Central memory CD8-positive, alpha-beta T cell (primary cell): ENCODE data around the gene BROX.
"Not testable (repeated sequence)": the region's sequence is repeated elsewhere in the genome, so short reads cannot be mapped to it uniquely, and the experiment has no call there.

Source experiments
- ATAC-seq: fragments of 150-1000 bp; cut with Tn5 transposase; replicated peaks from 2 replicates; pipeline ENCODE4 v1.10.0; 2022; ENCODE audit warnings: mild to moderate bottlenecking, moderate FRiP score, moderate number of reproducible peaks; ENCODE audit not compliant: poor library complexity, severe bottlenecking; ENCODE audit errors: extremely low read depth
- DNase-seq, 2 donors: peaks; one replicate each; pipeline ENCODE4 v3.0.0; 2021; ENCODE audit warnings: low spot score in 2 of 2
- H3K27ac Mint-ChIP-seq: one replicate; pipeline ENCODE4 v1.8.0; 2022; ENCODE audit warnings: low read depth, mild to moderate bottlenecking, moderate library complexity, mixed read lengths
- H3K27me3 Mint-ChIP-seq: one replicate; pipeline ENCODE4 v1.8.0; 2022; ENCODE audit warnings: mixed read lengths
- H3K36me3 Mint-ChIP-seq: one replicate; pipeline ENCODE4 v1.8.0; 2022; ENCODE audit warnings: mild to moderate bottlenecking, moderate library complexity, mixed read lengths; ENCODE audit not compliant: insufficient read depth
- H3K4me1 Mint-ChIP-seq: one replicate; pipeline ENCODE4 v1.8.0; 2022; ENCODE audit warnings: mixed read lengths
- H3K4me3 Mint-ChIP-seq: one replicate; pipeline ENCODE4 v1.8.0; 2022; ENCODE audit warnings: mild to moderate bottlenecking, moderate library complexity, mixed read lengths
- H3K9me3 Mint-ChIP-seq: one replicate; pipeline ENCODE4 v1.8.0; 2022; ENCODE audit warnings: mixed read lengths

BROX gene, protein sequence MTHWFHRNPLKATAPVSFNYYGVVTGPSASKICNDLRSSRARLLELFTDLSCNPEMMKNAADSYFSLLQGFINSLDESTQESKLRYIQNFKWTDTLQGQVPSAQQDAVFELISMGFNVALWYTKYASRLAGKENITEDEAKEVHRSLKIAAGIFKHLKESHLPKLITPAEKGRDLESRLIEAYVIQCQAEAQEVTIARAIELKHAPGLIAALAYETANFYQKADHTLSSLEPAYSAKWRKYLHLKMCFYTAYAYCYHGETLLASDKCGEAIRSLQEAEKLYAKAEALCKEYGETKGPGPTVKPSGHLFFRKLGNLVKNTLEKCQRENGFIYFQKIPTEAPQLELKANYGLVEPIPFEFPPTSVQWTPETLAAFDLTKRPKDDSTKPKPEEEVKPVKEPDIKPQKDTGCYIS

DNA sequence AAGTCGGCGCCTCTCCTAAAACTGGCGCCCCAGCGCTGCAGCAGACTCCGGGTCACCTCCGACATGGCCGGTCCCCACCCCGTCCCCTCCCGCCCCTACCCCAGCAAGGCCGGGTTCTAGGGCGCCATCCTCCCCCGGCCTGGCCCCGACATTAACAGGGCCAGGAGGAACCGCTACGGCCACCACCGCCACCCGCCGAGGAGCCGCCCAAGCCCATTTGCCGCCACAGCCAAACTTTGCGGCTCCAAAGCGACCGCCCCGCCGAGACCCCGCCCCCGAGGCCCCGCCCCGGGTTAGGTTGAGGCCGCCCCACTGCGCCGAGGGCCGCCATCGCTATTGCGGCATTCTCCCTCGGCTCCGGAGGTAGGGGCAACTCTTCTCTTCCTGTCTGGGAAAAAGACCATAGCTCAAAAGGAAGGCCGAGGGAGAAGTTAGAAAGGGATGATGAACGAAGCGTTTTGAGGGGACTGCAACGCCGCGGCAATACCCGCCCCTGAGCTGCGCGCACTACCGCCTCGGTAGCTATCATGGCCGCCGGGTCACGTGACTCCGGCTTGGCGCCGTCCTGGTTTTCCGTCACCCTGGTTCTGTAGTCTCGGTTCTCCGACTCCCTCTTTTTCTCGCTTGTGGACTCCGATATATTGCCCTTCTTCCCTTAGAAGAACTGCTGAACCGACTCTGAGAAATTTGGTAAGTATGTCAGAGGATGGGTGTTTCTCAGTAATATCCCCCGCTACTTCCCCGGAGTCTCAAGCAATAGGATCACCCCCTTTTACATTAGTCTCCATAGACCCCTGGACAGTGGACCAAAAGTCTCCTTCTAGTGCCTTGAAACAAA is at the start of gene BROX, which contains the start of gene AIDA:
BROX (plus strand) TSS at position 312 of the 838 bp plus-strand sequence. CDS start 3,136 bp downstream, outside the sequence.
AIDA (minus strand) TSS at position 239 of the 838 bp plus-strand sequence; CDS start at position 65, 174 bp downstream.
- Mint-ChIP-seq H3K27ac (peak within 1 kb of the TSS; percentile 97), H3K36me3 (peaks cover 41% of the 10 kb centered on the region), H3K4me3 (peak within 1 kb of the TSS; percentile 99), H3K27me3 (no peaks in the 10 kb centered on the region), H3K9me3 (no peaks in the 10 kb centered on the region), H3K4me1 (peaks cover 56% of the 10 kb centered on the region)
- ATAC-seq (peak; percentile 72), DNase-seq (peak; percentile 92 to 97)

DNA sequence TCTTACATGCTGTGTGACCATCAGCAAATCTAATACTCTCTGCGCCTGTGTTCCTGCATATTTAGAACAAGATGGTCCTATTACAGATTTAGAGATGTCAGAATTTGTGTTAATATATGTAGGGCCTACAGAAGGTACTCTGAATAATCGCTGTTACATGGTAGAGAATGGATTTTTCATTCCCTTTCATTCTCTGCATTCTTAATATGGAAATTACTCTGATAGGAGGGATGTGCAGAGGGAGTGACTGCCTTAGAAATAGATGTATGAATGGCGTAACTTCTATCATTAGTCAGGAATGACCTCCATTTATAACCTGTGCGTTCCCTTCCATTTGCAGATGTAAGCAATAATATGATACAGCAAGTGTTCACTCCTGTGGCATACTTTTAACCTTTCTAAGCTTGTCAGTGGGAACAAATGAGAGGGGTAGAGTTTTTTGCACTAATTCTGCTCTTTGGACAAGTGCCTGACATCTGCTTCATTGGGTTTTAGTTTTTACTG is 48.9 kb upstream of the BROX start:
- Mint-ChIP-seq H3K27ac (no peak overlapping the region), H3K36me3 (peaks cover 82% of the 10 kb centered on the region), H3K27me3 (no peaks in the 10 kb centered on the region), H3K4me3 (no peak overlapping the region), H3K9me3 (no peaks in the 10 kb centered on the region), H3K4me1 (peaks cover under 1% of the 10 kb centered on the region)
- DNase-seq (no peak), ATAC-seq (no peak)

DNA sequence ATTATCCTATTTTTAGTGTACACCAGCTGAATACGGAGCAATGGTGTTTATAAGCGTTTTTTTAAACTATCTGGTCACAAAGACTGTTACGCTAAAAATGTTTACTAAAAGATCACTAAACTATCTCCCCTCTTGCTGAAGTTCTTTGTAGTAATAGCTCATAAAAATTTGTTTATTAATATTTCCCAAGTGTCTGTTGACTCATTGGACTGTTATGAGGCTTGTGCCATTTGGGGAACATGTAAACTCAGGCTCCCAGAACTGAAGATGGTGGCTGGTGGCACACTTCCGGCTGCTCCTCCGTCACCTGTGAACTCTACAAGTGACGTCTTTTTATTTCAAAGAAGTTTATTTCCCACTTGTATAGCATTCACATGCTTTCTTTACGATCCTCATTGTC is 46.4 kb upstream of the BROX start:
- DNase-seq: no peak
- peaks cover 10% of the 10 kb centered on the region for H3K4me1 Mint-ChIP-seq
- no peak for ATAC-seq
- H3K27me3 Mint-ChIP-seq: no peaks in the 10 kb centered on the region
- H3K27ac Mint-ChIP-seq: no peak overlapping the region
- no peaks in the 10 kb centered on the region for H3K9me3 Mint-ChIP-seq
- H3K4me3 Mint-ChIP-seq: no peak overlapping the region
- peaks cover 72% of the 10 kb centered on the region for H3K36me3 Mint-ChIP-seq

DNA sequence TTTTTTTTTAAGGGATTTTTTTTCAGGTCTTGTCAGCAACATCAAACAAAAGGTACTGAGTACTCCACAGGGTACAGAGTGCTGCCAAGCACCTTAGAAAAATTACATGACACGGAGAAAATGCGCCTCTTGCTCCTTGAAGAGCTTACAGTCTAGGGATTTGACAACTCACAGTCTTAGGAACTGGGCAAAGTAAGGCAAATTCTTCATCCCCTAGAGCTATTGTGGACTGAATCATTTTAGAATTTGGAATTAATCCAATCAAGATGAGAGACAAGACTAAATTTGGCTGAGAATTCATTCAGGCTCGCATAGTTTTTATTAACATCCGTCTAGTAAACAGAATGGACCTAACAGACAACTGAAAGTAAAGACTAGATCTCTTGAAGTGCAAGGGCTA is 44.2 kb upstream of the BROX start:
- H3K4me3 Mint-ChIP-seq, DNase-seq, H3K27me3 Mint-ChIP-seq, ATAC-seq, H3K9me3 Mint-ChIP-seq, H3K27ac Mint-ChIP-seq: not testable (repeated sequence)
- H3K36me3 Mint-ChIP-seq: peaks cover 63% of the 10 kb centered on the region
- H3K4me1 Mint-ChIP-seq: peaks cover 10% of the 10 kb centered on the region

DNA sequence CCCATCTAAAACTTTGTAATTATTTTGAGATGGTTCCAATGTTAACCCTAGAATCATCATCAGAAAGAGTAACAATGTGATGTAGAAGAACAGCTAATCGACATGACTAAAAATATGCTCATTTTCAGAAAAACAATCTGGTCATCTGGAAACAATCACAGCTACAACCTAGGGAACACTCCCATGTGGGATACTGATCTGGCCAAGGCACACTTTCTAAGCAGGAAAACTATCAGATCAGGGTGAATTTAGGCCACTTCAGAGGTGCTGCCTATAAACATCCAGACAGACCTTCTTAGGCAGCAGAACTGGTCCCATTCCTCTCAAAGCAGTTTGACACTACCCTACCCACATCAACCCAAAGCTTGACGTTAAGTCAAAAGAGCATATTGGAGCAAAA is 43.3 kb upstream of the BROX start:
- H3K9me3 Mint-ChIP-seq, ATAC-seq, DNase-seq, H3K4me3 Mint-ChIP-seq, H3K27me3 Mint-ChIP-seq, H3K27ac Mint-ChIP-seq: not testable (repeated sequence)
- Mint-ChIP-seq H3K4me1 (peaks cover 10% of the 10 kb centered on the region), H3K36me3 (peaks cover 61% of the 10 kb centered on the region)

DNA sequence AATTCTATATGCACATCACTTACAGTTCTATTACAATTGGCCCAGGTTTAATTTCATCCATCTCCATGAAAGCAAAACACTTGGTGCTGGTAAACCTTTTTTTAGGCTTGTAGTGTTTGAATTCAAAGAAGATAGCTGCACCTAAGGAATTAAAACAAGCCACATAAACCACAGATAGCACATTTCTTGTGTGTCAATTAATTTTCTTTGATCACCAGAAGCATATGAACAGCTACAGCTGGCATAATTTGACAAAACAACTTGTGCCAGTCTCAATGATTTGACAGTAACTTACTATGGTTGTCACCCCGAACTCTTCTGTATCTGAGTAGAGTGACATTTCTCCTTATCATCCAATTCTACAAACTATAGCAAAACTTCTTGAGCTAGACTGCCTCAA is 42.3 kb upstream of the BROX start:
- H3K9me3 Mint-ChIP-seq: no peaks in the 10 kb centered on the region
- peak overlapping the region; percentile 32 for H3K27ac Mint-ChIP-seq
- DNase-seq (no peak), ATAC-seq (no peak)
- H3K4me3 Mint-ChIP-seq: no peak overlapping the region
- H3K27me3 Mint-ChIP-seq: no peaks in the 10 kb centered on the region
- H3K36me3 Mint-ChIP-seq: peaks cover 60% of the 10 kb centered on the region
- peaks cover 10% of the 10 kb centered on the region for H3K4me1 Mint-ChIP-seq

DNA sequence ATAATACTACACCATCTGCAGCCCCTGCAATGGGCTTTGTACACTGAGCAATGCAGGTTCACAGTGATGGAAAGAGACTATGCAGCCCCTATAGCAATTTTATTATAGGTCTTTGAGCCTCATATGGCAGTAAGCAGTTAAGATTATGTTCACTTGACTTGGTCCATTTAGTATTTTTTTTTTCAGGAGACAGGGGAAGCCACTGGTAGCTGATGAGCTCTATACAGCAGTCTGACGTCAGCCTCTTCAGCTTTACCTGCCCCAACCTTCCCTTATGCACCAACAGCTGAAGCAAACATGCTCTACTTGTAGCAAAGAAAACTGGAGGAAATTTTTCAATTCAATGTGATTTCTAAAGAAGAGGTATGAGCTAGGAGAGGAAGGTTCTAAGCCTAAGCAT is 32.3 kb upstream of the BROX start:
- H3K27me3 Mint-ChIP-seq: no peaks in the 10 kb centered on the region
- peaks cover 14% of the 10 kb centered on the region for H3K36me3 Mint-ChIP-seq
- no peaks in the 10 kb centered on the region for H3K4me1 Mint-ChIP-seq
- ATAC-seq (no peak), DNase-seq (no peak)
- H3K27ac Mint-ChIP-seq: no peak overlapping the region
- no peak overlapping the region for H3K4me3 Mint-ChIP-seq
- H3K9me3 Mint-ChIP-seq: no peaks in the 10 kb centered on the region

DNA sequence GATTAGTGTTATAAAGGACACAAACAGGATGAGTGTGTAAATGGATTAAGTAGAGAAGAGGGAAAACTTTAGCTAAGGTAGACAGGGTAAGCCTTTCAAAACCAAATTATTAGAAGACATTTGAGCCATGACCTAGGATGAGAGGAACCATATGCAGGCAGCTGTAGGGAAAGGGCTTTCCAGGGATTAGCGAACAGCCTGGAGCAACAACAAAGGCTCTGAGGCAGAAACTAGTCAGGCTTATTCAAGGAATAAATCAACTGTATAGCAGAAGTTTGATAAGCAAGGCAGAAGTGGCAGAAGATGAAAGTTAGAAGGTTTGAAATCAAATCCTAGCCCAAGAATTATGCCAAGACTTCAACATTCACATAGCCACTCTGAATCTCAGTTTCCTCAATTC is 21.3 kb upstream of the BROX start:
- Mint-ChIP-seq H3K27ac (no peak overlapping the region), H3K36me3 (peaks cover 26% of the 10 kb centered on the region), H3K4me3 (no peak overlapping the region)

DNA sequence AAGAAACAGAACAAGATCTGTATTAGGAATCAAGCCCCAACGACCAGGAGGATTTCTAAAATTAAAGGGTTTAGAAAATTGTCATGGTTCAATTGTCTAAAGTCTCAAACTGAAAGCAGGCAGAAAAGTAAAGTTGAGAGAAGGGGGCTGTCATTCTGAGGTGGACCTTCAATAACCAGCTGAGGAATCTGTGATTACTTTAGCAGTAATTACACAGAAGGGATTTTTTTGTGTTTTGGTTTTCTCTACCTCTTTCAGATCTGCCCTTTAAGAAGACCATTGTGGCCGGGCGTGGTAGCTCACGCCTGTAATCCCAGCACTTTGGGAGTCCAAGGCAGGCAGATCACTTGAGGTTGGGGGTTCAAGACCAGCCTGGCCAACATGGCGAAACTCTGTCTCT is 17.4 kb upstream of the BROX start:
- Mint-ChIP-seq H3K27ac (peak overlapping the region; percentile 73), H3K4me3 (no peak overlapping the region), H3K36me3 (peaks cover 12% of the 10 kb centered on the region), H3K27me3 (no peaks in the 10 kb centered on the region), H3K9me3 (no peaks in the 10 kb centered on the region), H3K4me1 (peaks cover 32% of the 10 kb centered on the region)
- no peak for ATAC-seq
- no peak for DNase-seq

More for the DNA sequence above, 21.3 kb upstream of the BROX start:
- no peaks in the 10 kb centered on the region for H3K9me3 Mint-ChIP-seq
- H3K27me3 Mint-ChIP-seq: no peaks in the 10 kb centered on the region
- DNase-seq (no peak), ATAC-seq (no peak)
- peaks cover 23% of the 10 kb centered on the region for H3K4me1 Mint-ChIP-seq

DNA sequence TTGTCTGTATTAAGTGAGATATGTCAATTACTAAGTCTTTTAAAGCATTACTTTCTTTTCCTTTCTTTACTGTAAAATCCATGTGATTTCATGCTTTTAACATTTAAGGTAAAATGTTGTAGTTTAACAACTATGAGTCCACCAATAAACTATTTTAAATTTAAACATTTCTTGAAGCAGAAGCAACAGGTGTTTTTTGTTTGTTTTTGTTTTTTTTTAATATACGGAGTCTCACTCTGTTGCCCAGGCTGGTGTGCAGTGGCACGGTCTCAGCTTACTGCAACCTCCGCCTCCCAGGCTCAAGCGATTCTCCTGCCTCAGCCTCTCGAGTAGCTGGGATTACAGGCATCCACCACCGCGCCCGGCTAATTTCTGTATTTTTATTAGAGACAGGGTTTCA is 15.6 kb upstream of the BROX start:
- ATAC-seq: no peak
- H3K27ac Mint-ChIP-seq: no peak overlapping the region
- H3K9me3 Mint-ChIP-seq: no peaks in the 10 kb centered on the region
- DNase-seq: no peak
- H3K4me1 Mint-ChIP-seq: peaks cover 32% of the 10 kb centered on the region
- no peaks in the 10 kb centered on the region for H3K27me3 Mint-ChIP-seq
- peaks cover 21% of the 10 kb centered on the region for H3K36me3 Mint-ChIP-seq
- no peak overlapping the region for H3K4me3 Mint-ChIP-seq

DNA sequence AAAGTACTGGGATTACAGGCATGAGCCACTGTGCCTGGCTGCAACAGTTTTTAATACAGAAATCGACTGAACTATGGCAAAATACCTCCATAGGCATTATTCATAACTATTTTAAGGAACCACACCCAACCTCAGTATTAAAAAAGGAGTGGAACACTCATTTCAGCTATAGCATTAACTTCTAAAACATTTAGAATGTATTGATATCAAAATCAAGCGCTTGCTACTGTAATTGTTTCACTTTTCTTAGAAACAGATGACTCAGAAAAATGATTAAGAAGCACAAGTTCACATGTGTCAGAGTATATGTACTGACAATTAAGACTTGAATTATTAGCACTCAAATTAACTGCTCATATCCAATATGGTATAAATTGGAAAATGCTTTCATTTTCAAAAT is 15.2 kb upstream of the BROX start:
- no peak for ATAC-seq
- H3K4me3 Mint-ChIP-seq: no peak overlapping the region

DNA sequence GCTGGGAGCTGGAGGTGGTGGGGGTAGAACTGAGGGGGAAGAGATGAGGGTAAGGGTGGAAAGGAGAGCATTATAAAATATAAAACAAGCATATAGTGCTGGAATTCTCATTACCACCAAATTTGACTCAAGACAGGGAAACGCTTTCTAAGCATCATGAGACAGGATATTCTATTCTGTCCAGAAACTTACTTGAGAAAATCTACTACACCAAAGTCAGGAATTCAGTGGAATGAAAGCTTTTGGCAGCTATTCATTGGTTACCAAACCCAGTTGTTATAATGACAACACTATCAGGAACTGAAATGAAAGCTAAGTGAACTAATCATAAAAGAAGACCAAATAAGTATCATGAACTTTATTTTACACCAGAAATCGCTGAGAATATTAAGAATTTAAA is 14.5 kb upstream of the BROX start:
- no peak overlapping the region for H3K27ac Mint-ChIP-seq

More for the DNA sequence above, 15.2 kb upstream of the BROX start:
- H3K9me3 Mint-ChIP-seq: no peaks in the 10 kb centered on the region
- H3K4me1 Mint-ChIP-seq: peaks cover 32% of the 10 kb centered on the region
- H3K27me3 Mint-ChIP-seq: no peaks in the 10 kb centered on the region
- H3K36me3 Mint-ChIP-seq: peaks cover 24% of the 10 kb centered on the region
- no peak for DNase-seq
- peak overlapping the region; percentile 63 for H3K27ac Mint-ChIP-seq

More for the DNA sequence above, 14.5 kb upstream of the BROX start:
- Mint-ChIP-seq H3K36me3 (peaks cover 27% of the 10 kb centered on the region), H3K4me1 (peaks cover 33% of the 10 kb centered on the region), H3K27me3 (no peaks in the 10 kb centered on the region), H3K9me3 (no peaks in the 10 kb centered on the region), H3K4me3 (no peak overlapping the region)
- DNase-seq: no peak
- no peak for ATAC-seq
